ENCODE results near the gene RUNX3.

Gene RUNX3

DNA sequence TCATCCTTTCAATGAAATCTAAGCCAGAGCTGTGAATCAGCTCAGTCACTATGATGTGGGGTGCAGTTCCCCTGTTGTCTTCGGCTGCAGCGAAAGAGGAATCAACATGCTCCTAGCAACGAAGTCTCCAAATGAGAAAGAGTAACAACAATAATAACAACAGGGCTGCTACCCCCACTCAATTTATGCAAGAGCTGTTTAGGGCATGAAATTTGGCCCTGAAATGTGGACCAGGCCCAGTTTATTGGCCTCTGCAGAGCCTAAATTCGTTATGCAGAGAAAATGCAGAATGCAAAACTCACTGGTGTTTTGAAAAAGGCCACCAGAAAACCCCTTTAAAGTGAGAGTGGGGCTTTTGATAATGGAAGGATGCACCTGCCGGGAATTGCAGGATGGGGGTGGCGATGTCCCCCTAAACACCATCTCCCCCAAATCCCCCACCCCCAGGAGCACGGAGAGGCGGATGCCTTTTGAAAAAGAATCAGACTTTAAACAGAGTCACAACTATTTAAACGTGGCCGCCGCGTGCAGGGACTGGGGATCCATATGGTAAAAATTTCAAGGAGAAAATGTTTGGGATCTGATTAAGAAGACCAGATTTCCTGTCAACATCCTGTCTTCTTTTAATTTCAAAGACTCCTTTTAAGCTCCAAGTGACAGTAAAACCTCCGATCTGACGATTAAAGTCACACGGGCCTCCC lies 1.9 kb downstream of the RUNX3 start:
- DNase-seq: no peak

- no peak for DNase-seq
Measured at GRCh38 chr1:24927473-24927872, 2.6 kb downstream of the RUNX3 start.

DNA sequence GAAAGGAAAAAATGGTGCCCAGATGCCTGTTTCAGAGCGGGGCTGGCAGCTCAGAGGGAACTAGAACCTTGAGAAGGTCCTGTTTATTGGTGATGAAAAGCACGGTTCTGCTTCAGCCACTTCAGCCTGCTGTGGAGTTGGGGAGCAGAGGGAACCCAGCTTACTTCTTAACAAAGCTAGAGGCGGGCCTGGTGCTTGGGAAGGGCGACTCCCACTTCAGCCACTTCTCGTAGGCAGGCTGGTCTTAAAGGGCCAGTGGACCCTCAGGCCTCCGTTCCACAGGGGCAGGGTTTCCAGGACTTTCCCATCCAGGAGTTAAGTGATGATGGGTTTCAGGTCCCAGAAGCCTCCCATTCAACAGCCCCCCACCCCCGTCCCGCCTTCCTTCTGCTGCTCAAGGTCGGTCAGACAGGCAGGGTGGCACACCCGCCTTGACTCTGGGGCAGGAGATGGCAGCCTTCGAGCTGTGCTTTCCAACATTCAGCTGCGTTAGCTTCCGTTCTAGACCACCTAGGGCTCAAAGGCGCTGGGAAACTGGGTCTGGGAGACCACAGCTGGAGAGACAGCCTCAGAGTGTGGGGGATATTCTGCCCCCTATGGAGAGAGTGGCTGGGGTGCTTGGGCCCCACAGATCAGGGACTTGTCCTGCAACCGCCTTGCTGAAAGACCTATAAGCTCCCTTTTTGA lies 3.4 kb downstream of the RUNX3 start:
- no peak for DNase-seq

GRCh38 chr1:24925963-24926362 lies 4.1 kb downstream of the RUNX3 start:
- no peak for DNase-seq

DNA sequence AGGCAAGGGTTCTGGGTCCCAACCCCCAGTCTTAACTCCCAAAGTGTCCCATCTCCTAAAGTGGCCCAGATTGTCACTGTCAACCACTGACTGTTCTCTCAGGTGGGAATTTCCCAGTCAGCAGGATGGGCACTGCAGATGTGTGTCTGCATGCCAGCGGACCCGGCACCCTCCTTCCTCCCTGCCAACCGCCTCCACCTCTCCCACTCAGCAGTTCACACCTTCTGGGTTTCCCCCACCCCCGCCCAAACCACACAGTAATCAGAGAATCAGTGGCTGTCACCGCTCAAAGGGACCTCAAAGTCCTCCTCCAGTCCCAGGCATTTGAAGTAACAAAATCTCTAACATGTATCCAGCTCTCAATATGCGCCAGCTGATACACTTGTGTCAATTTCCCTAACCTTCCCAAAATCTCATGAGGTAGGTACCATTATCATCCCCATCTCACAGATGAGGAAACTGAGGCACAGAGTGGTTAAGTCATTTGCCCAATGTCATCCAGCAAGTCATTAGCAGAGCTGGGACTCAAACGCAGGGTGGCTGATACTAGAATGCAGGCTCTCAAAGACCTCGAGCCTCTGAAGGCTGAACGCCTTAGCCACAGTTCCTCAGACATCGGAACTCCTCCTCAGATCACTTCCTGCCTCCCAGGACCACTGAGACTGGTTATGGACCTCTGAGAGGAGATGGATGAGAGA lies 4.8 kb downstream of the RUNX3 start:
- no peak for DNase-seq

DNA sequence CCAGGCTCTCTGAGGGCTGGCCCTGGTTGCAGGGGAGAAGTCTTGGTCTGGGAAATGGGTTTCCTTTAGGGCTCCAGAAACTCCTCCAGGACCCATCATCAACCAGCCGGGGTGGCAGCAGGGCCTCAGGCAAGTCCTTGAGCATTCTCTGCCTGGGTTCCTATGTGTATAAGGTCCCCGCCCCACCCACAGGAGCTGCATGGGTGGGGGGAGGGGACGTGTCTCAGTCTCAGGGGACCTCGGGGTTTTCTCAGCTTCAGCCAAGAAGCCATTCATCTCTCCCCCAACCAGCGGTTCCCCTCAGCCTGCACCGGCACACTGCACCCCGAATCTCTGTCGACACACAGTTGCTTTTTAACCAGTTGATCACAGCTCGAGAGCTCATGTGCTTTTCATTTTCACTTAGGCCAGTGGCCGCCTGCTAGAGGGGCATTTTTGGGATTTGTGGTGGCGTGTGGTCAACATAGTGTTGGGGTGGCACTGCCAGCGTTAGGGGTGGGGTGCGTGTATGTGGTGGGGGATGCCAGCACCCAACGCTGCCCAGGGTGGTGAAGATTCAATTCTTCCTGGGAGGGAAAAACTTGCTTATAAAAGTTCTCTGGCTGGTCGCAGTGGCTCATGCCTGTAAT lies 6.5 kb downstream of the RUNX3 start:
- no peak for DNase-seq

DNA sequence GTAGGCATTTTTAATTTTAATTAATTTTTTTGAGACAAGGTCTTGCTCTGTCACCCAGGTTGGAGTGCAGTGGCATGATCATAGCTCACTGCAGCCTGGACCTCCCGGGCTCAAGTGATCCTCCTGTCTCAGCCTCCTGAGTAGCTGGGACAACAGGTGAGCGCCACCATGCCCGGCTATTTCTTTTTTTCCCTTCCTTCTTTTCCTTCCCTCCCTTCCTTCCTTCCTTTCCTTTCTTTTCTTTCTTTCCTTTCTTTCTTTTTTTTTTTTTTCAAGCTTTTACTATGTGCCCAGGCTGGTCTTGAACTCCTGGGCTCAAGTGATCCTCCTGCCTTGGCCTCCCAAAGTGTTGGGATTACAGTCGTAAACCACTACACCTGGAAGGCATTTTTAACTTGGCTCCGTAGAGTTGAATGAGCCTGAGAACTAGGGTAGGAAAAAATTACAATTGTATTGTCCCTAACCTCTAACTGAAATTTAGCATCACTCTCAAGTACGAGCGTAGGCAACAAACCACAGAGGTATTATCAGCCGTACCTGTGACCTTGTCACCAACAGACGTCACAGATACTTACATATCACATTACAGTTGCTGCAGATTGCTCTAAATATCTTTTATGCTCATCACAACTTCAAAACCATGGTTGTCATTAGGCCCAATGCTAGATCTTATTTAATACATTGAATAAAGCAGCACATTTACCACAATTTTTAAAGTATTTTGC lies 8.0 kb downstream of the RUNX3 start:
- DNase-seq: no peak

GRCh38 chr1:24921412-24921811 lies 8.7 kb downstream of the RUNX3 start:
- no peak for DNase-seq

GRCh38 chr1:24920533-24920925 lies 9.5 kb downstream of the RUNX3 start:
- DNase-seq: no peak

DNA sequence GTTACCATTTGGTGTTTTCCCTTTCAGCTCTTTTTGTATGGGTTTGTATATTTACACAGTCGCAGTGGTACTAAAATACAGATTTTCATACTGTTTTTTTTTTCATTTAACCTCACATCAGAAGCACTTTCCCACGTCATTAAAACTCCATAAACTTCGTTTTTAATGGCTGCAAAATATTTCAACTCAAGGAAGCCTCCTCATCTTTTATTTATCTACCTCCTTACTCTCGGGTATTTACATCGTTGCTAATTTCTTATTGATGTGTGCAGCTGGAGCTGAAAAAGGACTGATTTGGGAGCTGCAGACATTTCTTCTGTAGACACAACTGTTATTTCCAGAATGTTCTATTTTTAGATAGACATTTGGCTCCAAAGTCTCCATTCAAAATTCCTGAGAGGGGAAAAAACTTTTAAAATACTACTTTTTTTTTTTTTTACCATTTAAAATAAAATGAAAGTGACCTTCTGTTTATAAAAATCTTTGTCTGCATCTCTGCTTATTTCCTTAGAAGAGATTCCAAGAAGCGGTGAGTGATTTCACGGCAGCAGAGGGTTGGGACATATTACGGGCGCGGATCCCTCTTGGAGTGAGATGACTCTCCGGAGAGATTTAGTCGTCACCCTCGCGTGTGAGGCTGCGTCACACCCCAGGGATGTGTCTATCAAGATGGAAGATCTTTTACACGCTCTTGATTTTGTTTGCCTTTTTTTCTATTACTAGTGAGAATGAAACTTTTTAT lies 10.1 kb downstream of the RUNX3 start:
- DNase-seq: no peak

DNA sequence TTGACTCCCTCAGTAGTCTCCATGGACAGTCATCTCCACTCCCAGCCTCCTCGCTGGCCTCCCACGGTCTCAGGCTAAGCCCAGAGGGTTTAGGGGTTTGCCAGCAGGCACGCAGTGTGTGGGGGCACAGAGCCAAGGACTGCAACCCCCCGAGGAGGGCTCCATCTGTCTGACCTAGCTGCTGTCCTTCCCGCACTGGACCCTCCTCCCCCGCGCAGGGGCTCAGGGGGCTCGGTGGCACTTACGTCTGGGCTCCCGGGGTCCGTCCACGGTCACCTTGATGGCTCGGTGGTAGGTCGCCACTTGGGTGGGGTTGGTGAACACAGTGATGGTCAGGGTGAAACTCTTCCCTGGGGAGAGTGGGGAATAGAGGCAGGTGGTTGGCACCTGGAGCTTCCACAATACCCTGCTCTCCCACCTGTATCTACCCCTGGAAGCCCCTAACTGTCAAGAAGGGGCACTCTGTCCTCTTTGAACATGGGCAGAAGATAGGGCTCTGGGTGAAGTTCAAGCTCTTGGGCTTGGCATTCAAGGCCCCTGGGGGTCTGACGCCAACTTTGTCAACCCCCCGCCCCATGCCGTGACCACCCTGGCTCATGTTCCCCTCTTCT lies 11.0 kb downstream of the RUNX3 start:
- DNase-seq: no peak

- DNase-seq: no peak
Measured at GRCh38 chr1:24918370-24918769, 11.7 kb downstream of the RUNX3 start.

- DNase-seq: no peak
Measured at GRCh38 chr1:24917327-24918074, 12.6 kb downstream of the RUNX3 start.

- no peak for DNase-seq
Measured at GRCh38 chr1:24915816-24916602, 14.1 kb downstream of the RUNX3 start.

DNA sequence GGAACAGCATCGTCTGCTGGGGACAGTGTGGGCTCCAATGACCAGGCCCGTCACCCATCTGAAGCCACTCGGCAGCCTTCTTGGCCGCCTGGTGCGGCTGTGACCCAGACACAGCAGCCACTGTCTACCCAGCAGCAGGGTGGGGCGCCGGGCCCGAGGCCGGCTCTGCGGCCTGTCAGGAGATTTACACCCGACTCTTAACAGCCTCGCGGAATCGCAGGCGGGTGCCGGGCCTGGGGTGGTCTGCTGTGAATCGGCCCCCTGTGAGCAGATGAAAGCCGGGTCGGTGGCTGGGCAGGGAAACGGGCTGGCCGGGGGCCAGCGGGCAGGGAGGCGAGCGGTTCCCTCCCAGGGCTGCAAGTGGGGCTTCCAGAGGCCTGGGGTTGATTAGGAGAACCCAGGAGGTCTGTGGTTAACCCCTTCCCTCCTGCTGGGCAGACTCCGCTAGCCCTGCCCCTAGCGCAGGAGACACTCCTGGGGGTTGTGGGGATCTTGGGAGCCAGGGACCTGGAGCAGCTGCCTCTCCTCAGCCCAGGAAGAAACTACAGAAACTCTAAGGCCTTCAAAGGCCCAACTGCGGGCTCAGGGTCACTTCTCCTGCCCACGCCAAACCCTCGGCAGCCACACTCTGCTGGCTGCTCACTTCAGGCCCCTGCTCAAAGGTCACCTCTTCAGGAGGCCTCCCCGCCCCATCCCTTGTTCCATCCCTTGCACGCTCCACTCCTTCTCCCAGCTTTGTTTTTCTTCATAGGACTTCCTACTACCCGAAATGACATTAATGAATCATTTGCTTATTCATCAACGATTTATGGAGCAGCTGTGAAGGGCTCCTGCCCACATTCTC lies 15.6 kb downstream of the RUNX3 start:
- DNase-seq: no peak

DNA sequence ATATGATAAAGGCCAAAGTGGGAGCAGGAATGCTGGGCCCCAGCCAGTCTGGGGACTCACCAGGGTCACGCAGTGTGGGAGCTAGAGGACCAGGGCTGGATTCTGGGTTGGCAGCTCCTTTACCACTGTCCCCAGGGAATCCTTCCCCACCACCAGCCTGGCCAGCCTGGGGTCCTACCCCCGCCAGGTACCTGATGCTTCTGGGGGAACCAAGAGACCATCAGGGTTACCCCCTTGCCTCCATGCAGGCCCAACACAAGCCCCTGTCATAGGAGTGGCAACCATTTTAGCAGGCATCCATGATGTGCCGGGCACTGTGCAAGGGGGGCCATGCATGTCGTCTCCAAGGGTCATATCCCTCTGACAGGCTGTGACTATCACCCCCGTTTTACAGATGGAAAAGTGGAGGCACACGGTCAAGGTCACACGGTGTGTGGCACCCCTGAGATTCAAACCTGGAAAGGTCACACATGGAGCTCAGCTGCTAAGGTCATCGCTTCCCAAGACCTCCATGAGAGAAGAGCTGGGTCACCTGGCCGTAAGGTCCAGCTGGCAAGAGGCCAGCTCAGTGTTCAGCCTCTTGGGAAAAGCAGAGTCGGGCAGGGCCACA lies 16.4 kb downstream of the RUNX3 start:
- DNase-seq: no peak

DNA sequence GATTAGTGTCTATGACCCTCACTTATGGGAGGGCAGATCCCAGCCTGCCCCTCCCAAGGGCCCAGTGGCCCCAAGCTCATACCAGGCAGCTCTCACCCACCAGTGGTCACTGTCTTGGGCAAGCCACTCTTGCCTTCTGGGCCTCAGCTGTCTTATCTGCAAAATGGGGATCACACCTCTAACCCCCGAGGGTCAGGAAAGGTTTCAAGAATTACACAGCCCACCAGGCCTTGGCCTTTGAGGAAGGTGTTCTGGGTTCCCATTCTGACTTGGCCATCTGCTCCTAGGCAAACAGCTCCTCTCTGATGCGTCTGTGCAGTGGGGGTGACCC lies 16.8 kb downstream of the RUNX3 start:
- DNase-seq: no peak

DNA sequence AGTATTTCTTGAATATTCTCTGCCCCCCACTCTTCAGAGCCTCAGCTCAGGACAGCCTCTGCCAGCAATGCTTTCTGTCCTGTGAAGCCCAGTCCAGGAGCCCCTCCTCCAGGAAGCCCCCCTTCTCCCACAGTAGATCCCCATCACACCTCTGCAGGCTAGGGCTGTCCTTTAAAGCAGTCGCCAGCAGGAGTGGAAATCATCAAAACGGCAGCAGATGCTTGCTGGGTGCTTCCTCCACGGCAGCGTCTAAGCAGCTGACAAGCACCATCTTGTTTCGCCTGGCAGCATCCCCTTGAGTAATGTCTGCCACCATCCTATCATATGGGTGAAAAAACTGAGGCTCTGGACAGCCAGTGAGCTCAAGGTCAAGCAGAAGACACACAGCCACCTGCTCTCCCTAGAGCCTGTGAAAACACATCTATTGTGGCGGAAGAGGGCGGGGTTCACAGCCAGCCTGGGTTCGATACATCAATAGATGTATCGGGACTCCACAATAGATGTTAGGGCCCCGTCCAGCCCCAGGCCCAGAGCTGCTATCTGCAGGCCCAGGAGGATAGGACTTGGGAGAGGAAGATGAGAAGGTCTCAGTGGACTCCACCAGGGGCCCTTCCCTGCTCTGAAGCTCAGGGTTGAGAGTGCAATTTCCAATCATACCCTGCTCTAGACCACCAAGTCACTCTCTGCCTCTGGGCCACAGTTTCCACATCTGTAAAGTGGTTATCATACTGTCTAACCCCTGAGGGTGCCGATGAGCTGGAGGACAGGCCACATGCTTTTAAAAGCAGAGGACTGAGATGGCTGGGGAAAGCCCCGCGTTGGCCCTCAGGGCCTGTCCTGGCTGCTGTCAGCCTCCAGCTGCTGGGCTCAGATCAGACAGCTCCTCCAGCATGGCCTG lies 17.5 kb downstream of the RUNX3 start:
- no peak for DNase-seq

Measured in DMS79 (cell line).